Activated effector memory CD4-positive, alpha-beta T cell treated with anti-CD3 and anti-CD28 coated beads, Interleukin-2, amount 50 U/mL, for 16 hours (primary cell): Measurements from ENCODE around the gene PTGIS.

Experiments used
- DNase-seq: peaks from one replicate; pipeline ENCODE4 v3.0.0-alpha.2; 2020

The PTGIS gene

GRCh38 chr20:49595346-49595745 is 27.4 kb upstream of the PTGIS start:
- DNase-seq: no peak

GRCh38 chr20:49594931-49595315 is 27.0 kb upstream of the PTGIS start:
- no peak for DNase-seq

- peak; percentile 86 for DNase-seq
These were observed 26.4 kb upstream of the PTGIS start for GRCh38 chr20:49594143-49594930.

- DNase-seq: peak; percentile 65
These were observed 25.7 kb upstream of the PTGIS start for GRCh38 chr20:49593466-49594142.

GRCh38 chr20:49592120-49592519 is 24.2 kb upstream of the PTGIS start:
- DNase-seq: no peak

GRCh38 chr20:49591217-49591865 is 23.4 kb upstream of the PTGIS start:
- DNase-seq: no peak

- DNase-seq: no peak
These were observed 22.5 kb upstream of the PTGIS start for GRCh38 chr20:49590163-49591017.

DNA sequence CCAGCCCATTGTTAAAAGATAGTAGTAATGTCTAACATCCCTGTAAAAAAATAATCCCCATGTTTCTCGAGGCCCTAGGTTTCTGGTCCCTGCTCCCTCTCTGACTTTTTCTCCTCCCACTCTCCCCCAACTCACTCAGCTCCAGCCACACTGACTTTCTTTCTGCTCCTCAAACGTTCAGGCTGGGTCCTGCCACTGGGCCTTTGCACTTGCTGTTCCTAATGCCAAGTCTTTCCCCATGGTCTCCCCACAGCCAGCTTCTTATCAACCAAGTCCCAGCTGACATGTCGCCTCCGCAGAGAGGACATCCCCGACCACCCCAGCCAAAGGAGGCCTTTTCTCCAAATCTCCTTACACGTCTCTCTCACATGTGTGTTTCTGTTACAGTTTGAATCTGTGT is 21.8 kb upstream of the PTGIS start:
- no peak for DNase-seq

GRCh38 chr20:49587111-49587570 is 19.2 kb upstream of the PTGIS start:
- DNase-seq: no peak

- no peak for DNase-seq
These were observed 17.8 kb upstream of the PTGIS start for GRCh38 chr20:49585585-49586245.

GRCh38 chr20:49584418-49585382 is 16.8 kb upstream of the PTGIS start:
- no peak for DNase-seq

- no peak for DNase-seq
These were observed 15.9 kb upstream of the PTGIS start for GRCh38 chr20:49583669-49584417.

- DNase-seq: no peak
These were observed 15.4 kb upstream of the PTGIS start for GRCh38 chr20:49583343-49583668.

DNA sequence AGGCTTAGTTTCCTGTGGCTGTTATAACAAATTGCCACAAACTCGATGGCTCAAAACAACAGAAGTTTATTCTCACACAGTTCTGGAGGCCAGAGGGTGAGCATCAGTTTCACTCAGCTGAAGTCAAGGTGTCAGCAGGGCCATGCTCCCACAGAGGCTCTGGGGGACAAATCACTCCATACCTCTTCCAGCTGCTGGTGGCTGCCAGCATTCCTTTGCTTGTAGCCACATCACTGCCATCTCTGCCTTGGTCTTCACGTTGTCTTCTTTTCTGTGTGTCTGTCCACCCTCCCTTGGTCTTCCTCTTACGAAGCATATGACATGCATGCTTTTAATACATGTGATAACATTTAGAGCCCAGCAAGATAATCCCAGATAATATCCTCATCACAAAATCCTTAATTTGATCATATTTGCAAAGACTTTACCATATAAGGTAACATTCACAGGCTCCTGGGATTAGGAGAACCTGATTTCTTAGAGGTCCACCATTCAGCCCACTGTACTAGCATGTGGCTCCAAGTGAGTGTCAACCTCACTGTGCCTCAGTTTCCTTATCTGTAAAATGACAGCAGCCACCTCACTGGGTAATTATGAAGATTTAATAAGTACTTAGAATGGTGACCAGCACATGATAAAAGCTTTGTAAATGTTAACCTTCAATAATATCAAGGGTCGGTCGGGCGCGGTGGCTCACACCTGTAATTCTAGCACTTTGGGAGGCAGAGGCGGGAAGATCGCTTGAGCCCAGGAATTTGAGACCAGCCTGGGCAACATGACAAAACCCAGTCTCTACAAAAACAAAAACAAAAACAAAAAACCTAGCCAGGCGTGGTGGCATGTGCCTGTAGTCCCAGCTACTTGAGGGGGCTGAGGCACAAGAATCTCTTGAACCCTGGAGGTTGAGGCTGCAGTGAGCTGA is 14.7 kb upstream of the PTGIS start:
- no peak for DNase-seq

- DNase-seq: no peak
These were observed 13.5 kb upstream of the PTGIS start for GRCh38 chr20:49581482-49581881.

DNA sequence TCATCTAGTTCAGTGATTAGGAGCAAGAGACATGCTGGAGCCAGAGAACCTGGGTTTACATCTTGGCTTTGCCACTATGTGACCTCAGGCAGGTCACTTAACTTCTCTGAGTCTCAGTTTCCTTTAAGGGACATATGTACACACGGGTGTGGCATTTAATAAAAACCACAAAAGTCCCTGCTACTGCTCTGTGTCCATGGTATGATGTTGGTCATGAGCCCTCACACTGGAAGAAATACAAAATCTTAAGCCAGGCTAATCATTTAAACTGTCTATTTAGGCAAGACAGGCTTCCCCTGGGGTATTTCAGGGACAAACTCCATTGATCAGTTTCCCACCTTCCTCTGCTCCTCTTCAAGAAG is 12.9 kb upstream of the PTGIS start:
- no peak for DNase-seq

- DNase-seq: no peak
These were observed 12.2 kb upstream of the PTGIS start for GRCh38 chr20:49579874-49580812.

- no peak for DNase-seq
These were observed 11.3 kb upstream of the PTGIS start for GRCh38 chr20:49579195-49579594.
